Medulla oblongata (tissue), 1 donor: ENCODE results near the gene PRSS3.
"Not testable (repeated sequence)": the region's sequence is repeated elsewhere in the genome, so short reads cannot be mapped to it uniquely, and the experiment has no call there.

Experiments used
- DNase-seq: peaks from one replicate; pipeline ENCODE4 v3.0.0-alpha.2; 2015; ENCODE audit errors: extremely low spot score

The PRSS3 gene

GRCh38 chr9:33786681-33787080 is 8.7 kb upstream of the PRSS3 start:
- DNase-seq, result no peak

GRCh38 chr9:33787839-33788238 is 7.5 kb upstream of the PRSS3 start:
- no peak for DNase-seq

GRCh38 chr9:33789429-33789828 is 5.9 kb upstream of the PRSS3 start:
- not testable (repeated sequence) for DNase-seq

- no peak for DNase-seq
Measured at GRCh38 chr9:33791117-33791516, 4.2 kb upstream of the PRSS3 start.

- not testable (repeated sequence) for DNase-seq
Measured at GRCh38 chr9:33793496-33793895, 1.9 kb upstream of the PRSS3 start.

- no peak for DNase-seq
Measured at GRCh38 chr9:33794560-33794959, 801 bp upstream of the PRSS3 start.

GRCh38 chr9:33795819-33796218 is 458 bp downstream of the PRSS3 start:
- DNase-seq, result no peak

GRCh38 chr9:33796679-33797078 is 1.3 kb downstream of the PRSS3 start:
- not testable (repeated sequence) for DNase-seq

- DNase-seq, result no peak
Measured at GRCh38 chr9:33797837-33798236, 2.5 kb downstream of the PRSS3 start.

- no peak for DNase-seq
Measured at GRCh38 chr9:33798545-33798944, 3.2 kb downstream of the PRSS3 start.

- DNase-seq, result no peak
Measured at GRCh38 chr9:33799928-33800704, 4.8 kb downstream of the PRSS3 start.

- no peak for DNase-seq
Measured at GRCh38 chr9:33800886-33801285, 5.5 kb downstream of the PRSS3 start.

- not testable (repeated sequence) for DNase-seq
Measured at GRCh38 chr9:33801943-33802500, 6.7 kb downstream of the PRSS3 start.

GRCh38 chr9:33804196-33804595 is 8.8 kb downstream of the PRSS3 start:
- not testable (repeated sequence) for DNase-seq

GRCh38 chr9:33807156-33807555 is 11.8 kb downstream of the PRSS3 start:
- not testable (repeated sequence) for DNase-seq

- DNase-seq, result not testable (repeated sequence)
Measured at GRCh38 chr9:33808979-33809322, 13.6 kb downstream of the PRSS3 start.

- DNase-seq, result no peak
Measured at GRCh38 chr9:33809506-33809905, 14.1 kb downstream of the PRSS3 start.

- DNase-seq, result peak; percentile 90
Measured at GRCh38 chr9:33813712-33814641, 18.6 kb downstream of the PRSS3 start.

- no peak for DNase-seq
Measured at GRCh38 chr9:33815781-33816180, 20.4 kb downstream of the PRSS3 start.

GRCh38 chr9:33816327-33817252 is 21.2 kb downstream of the PRSS3 start, which contains the start of gene UBE2R2:
UBE2R2 (plus strand) TSS chr9:33817160; CDS start chr9:33817758, 598 bp downstream.
- peak; percentile 95 for DNase-seq
